Hepatocyte (in vitro differentiated cells): ENCODE results near the gene DBF4B. TPM values are rescaled to one million over a fixed set of nuclear protein-coding genes. Genes with fewer than 3 reads are reported as not detected.

Source experiments
- DNase-seq: peaks from one replicate; pipeline ENCODE4 v3.0.0-alpha.2; 2016; ENCODE audit warnings: low spot score
- H2AFZ ChIP-seq: fragments of 200-600 bp; sonication (generic); 2 replicates; pipeline ENCODE4 v1.6.0; 2016; ENCODE audit warnings: antibody characterized with exemption, mild to moderate bottlenecking
- H3K27ac ChIP-seq: fragments of 200-600 bp; sonication (generic); 2 replicates; pipeline ENCODE4 v1.5.1; 2016; ENCODE audit warnings: mild to moderate bottlenecking
- H3K27me3 ChIP-seq: fragments of 200-600 bp; sonication (generic); 2 replicates; pipeline ENCODE4 v1.6.1; 2016
- H3K36me3 ChIP-seq: fragments of 200-600 bp; sonication (generic); replicated peaks from 2 replicates; pipeline ENCODE4 v1.5.1; 2016; ENCODE audit warnings: low read depth; ENCODE audit not compliant: insufficient read depth
- H3K4me1 ChIP-seq: fragments of 200-600 bp; sonication (generic); 2 replicates; pipeline ENCODE4 v1.5.1; 2016; ENCODE audit warnings: mild to moderate bottlenecking, moderate library complexity; ENCODE audit not compliant: insufficient read depth
- H3K4me2 ChIP-seq: fragments of 200-600 bp; sonication (generic); 2 replicates; pipeline ENCODE4 v1.6.0; 2016
- H3K4me3 ChIP-seq: fragments of 200-600 bp; sonication (generic); 2 replicates; pipeline ENCODE4 v1.5.1; 2016; ENCODE audit warnings: mild to moderate bottlenecking
- H3K79me2 ChIP-seq: fragments of 200-600 bp; sonication (generic); 2 replicates; pipeline ENCODE4 v1.6.0; 2017; ENCODE audit warnings: mild to moderate bottlenecking
- H3K9me2 ChIP-seq: fragments of 200-600 bp; sonication (generic); replicated peaks from 2 replicates; pipeline ENCODE4 v1.6.0; 2017; ENCODE audit warnings: mild to moderate bottlenecking; ENCODE audit not compliant: insufficient read depth
- H3K9me3 ChIP-seq: fragments of 200-600 bp; sonication (generic); 2 replicates; pipeline ENCODE4 v1.5.1; 2016; ENCODE audit warnings: low read depth, mild to moderate bottlenecking
- H4K20me1 ChIP-seq: fragments of 200-600 bp; sonication (generic); 2 replicates; pipeline ENCODE4 v1.6.0; 2016; ENCODE audit warnings: mild to moderate bottlenecking; ENCODE audit not compliant: insufficient read depth, poor library complexity, severe bottlenecking
- CTCF ChIP-seq: fragments of 200-600 bp; sonication (generic); IDR thresholded peaks from 2 replicates; pipeline ENCODE4 v1.5.1; 2016; ENCODE audit warnings: antibody characterized with exemption, mild to moderate bottlenecking; ENCODE audit not compliant: poor library complexity
- EZH2 ChIP-seq: fragments of 200-600 bp; sonication (generic); IDR thresholded peaks from 2 replicates; pipeline ENCODE4 v1.6.1; 2016; ENCODE audit warnings: antibody characterized with exemption, mild to moderate bottlenecking, borderline replicate concordance
- EZH2phosphoT487 ChIP-seq: fragments of 200-600 bp; sonication (generic); IDR thresholded peaks from one replicate; pipeline ENCODE4 v1.6.1; 2018; ENCODE audit warnings: antibody characterized with exemption, mild to moderate bottlenecking, low read depth, moderate library complexity; ENCODE audit not compliant: unreplicated experiment, severe bottlenecking
- WGBS: methylation state at CpG from one replicate; pipeline ENCODE4 v1.1.6; 2016; ENCODE audit warnings: low lambda C conversion rate; ENCODE audit errors: missing lambda C conversion rate; 5-methylcytosine and 5-hydroxymethylcytosine counted together
- polyA plus RNA-seq: library from polyadenylated mRNA; unstranded; fragments of >200 nt; fragmentation: Nextera tagmentation; extraction: Ambion mirVana; gene quantifications from 2 replicates; pipeline ENCODE4 v1.2.1, GENCODE V29; 2016
- total RNA-seq: library from RNA; depleted of rRNA; stranded (reverse); fragments of >200 nt; gene quantifications from 2 replicates; pipeline ENCODE4 v1.2.3, GENCODE V29; 2014

Gene DBF4B
- total and polyA plus RNA-seq, 2 experiments from 2014 or later, result 3.4 to 4.1 TPM

- H3K4me3 ChIP-seq, result no peak overlapping the region
- no peaks in the 10 kb centered on the region for H3K4me1 ChIP-seq
- H2AFZ ChIP-seq, result no peak overlapping the region
- no peak overlapping the region for H3K4me2 ChIP-seq
- no peaks in the 10 kb centered on the region for H4K20me1 ChIP-seq
- H3K79me2 ChIP-seq, result no peaks in the 10 kb centered on the region
- H3K27ac ChIP-seq, result no peak overlapping the region
- DNase-seq, result no peak
- TF ChIP-seq EZH2phosphoT487 (no peak), EZH2 (no peak), CTCF (no peak)
- WGBS, result 89% methylated on average over 12 of the region's 12 CpGs
- H3K9me3 ChIP-seq, result no peaks in the 10 kb centered on the region
- no peaks in the 10 kb centered on the region for H3K36me3 ChIP-seq
- H3K9me2 ChIP-seq, result no peaks in the 10 kb centered on the region
- no peaks in the 10 kb centered on the region for H3K27me3 ChIP-seq
These were observed 71.7 kb downstream of the DBF4B start for GRCh38 chr17:44780161-44780560.

- TF ChIP-seq EZH2 (no peak), EZH2phosphoT487 (no peak), CTCF (no peak)
- 91% methylated on average over 14 of the region's 14 CpGs for WGBS
- no peaks in the 10 kb centered on the region for H4K20me1 ChIP-seq
- H3K27ac ChIP-seq, result no peak overlapping the region
- no peak for DNase-seq
- no peak overlapping the region for H3K4me3 ChIP-seq
- no peak overlapping the region for H2AFZ ChIP-seq
- H3K9me3 ChIP-seq, result no peaks in the 10 kb centered on the region
- H3K9me2 ChIP-seq, result no peaks in the 10 kb centered on the region
- no peaks in the 10 kb centered on the region for H3K79me2 ChIP-seq
- no peaks in the 10 kb centered on the region for H3K36me3 ChIP-seq
- no peaks in the 10 kb centered on the region for H3K27me3 ChIP-seq
- H3K4me2 ChIP-seq, result no peak overlapping the region
- no peaks in the 10 kb centered on the region for H3K4me1 ChIP-seq
These were observed 72.5 kb downstream of the DBF4B start for GRCh38 chr17:44780845-44781480.

GRCh38 chr17:44781551-44782325, 73.3 kb downstream of the DBF4B start:
- Histone ChIP-seq H3K9me3 (no peaks in the 10 kb centered on the region), H4K20me1 (no peaks in the 10 kb centered on the region), H3K9me2 (no peaks in the 10 kb centered on the region), H3K4me3 (no peak overlapping the region), H3K79me2 (no peaks in the 10 kb centered on the region), H2AFZ (no peak overlapping the region), H3K4me2 (no peak overlapping the region), H3K27ac (no peak overlapping the region), H3K4me1 (no peaks in the 10 kb centered on the region), H3K27me3 (no peaks in the 10 kb centered on the region), H3K36me3 (no peaks in the 10 kb centered on the region)
- 72% methylated on average over 17 of the region's 17 CpGs for WGBS
- no peak for DNase-seq
- TF ChIP-seq EZH2phosphoT487 (no peak), CTCF (no peak), EZH2 (no peak)
